Activated CD8-positive, alpha-beta memory T cell treated with anti-CD3 and anti-CD28 coated beads, Interleukin-2, amount 50 U/mL, for 4 hours (primary cell): ENCODE data around the gene TXNDC17.

Experiments used
- DNase-seq: peaks from one replicate; pipeline ENCODE4 v3.0.0-alpha.2; 2020

The TXNDC17 gene

GRCh38 chr17:6666077-6666521, 25.2 kb downstream of the TXNDC17 start:
- peak; percentile 40 for DNase-seq

- DNase-seq, result no peak
These were observed 25.7 kb downstream of the TXNDC17 start for GRCh38 chr17:6666557-6666956.

- DNase-seq, result no peak
These were observed 26.7 kb downstream of the TXNDC17 start for GRCh38 chr17:6667516-6667915.

DNA sequence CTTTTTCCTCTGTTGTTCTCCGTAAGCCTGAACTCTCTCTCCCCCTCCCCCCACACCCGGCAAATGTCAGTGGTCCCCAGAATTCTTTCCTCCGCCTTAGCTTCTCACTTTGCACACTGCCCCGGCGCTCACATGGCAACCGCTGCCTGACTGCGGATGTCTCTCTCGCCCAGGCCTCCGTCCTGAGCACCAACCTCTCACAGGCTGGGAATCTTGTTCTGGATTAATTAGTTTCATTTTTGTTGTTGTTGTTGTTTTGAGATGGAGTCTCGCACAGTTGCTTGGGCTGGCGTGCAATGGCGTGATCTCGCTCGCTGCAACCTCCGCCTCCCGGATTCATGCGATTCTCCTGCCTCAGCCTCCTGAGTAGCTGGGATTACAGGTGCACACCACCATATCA, 27.4 kb downstream of the TXNDC17 start:
- no peak for DNase-seq

DNA sequence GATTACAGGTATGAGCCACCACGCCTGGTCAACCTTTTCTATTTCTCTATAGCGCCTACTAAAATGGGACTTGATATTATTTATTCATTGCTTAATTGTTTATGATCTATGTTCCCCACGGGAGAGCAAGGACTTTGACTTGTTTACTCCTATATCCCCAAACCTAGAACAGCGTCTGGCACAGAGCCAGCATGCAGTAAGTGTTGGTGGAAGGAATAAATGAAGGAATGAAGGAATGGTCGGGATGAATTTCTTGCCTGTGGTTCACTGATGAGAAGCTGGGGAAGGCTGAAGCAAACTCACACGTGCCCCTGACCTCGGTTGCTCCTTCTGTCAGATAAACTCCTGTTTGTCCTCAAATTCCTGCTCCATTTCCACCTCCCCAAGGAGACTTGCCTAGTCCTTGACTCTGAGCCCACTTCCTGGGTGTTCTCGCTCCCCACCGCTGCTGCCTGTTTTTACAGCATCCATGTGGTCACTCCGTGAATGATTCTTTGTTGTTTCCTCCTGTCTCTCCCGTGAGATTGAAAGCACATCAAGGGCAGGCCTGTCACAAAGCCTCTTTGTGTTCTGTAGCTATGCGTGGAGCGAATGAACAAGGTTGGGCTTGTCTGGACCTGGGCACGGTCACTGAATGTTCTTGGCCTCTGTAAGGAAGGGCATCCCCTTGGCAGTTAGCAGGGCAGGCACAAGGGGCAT, 28.0 kb downstream of the TXNDC17 start:
- DNase-seq, result no peak

DNA sequence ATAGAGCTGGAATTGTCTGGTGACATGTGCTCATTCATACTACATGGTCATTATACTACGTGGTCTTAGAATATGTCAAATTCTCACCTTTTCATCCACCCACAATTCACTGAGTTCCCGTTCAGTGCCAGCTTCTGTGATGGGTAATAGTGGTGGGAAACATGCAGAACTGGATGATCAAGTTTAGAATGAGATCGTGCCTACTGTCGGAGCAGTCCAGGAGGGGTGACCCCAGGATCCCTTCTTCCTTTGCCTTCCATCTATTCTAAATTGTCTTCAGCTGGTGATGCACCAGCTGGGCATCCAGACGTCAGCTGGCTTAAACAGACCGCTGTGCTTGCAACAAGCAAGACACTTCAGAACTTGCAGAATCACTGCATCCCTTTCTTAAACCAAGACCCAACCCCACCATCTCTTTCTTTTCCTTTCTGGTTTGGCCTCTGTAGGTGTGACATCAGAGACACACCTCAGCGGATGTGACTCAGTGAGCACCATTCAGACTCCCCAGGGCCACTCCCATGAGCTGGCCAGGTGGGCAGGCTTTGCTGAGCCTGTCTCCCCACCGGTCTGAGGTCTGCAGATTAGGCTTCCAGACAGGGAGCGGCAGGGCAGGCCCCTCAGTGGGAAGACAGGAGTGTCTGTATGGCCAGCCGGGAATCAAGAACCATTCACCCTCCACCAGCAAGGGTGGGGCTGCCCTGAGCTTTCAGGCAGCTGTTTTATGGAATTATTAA, 28.8 kb downstream of the TXNDC17 start:
- DNase-seq, result no peak

- DNase-seq, result no peak
These were observed 29.7 kb downstream of the TXNDC17 start for GRCh38 chr17:6670571-6670970.

GRCh38 chr17:6670999-6671398, 30.1 kb downstream of the TXNDC17 start:
- DNase-seq, result no peak

DNA sequence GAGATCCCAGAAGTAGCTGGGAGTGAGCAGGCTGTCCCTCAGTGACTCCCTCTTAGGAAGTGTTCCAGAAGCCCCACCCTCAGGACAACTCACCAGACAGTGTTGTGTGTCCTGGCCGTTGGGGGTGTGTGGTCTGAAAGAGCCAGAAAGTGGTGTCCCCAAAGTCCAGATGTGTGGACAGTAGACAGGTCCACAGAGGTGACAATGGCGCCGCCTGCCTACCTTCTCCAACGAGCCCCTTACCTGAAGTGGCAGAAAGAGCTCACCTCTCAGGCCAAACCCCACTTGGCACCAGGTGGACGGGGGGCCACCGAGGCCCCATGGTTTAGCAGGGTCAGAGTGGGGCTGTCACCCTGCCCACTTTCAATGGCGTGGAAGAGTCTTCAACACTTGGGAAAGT, 30.6 kb downstream of the TXNDC17 start:
- no peak for DNase-seq

GRCh38 chr17:6674586-6674985, 33.7 kb downstream of the TXNDC17 start:
- no peak for DNase-seq

- no peak for DNase-seq
These were observed 34.5 kb downstream of the TXNDC17 start for GRCh38 chr17:6675201-6675825.

GRCh38 chr17:6676802-6677157, 35.9 kb downstream of the TXNDC17 start:
- no peak for DNase-seq

- DNase-seq, result no peak
These were observed 36.4 kb downstream of the TXNDC17 start for GRCh38 chr17:6677158-6677831.

DNA sequence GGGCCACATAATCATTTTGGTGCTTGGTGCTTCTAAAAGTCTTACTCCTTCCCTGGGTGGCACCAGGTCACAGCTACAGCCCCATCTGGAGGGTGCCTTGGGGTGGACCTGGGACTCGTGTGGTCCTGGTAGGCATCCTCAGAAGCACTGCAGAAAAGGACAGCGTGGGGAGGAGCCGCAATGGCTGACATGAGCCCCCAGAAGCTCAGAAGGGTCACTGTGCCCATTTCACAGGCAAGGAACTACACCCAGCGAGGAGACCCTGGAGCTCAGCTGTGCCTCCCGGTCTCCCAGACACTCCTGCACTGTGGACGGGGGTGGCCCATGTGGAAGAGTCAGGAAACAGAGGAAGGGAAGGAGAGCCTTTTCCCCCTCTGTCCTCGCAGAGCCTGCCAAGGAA, 37.1 kb downstream of the TXNDC17 start:
- no peak for DNase-seq

- no peak for DNase-seq
These were observed 38.4 kb downstream of the TXNDC17 start for GRCh38 chr17:6679241-6679640.

- no peak for DNase-seq
These were observed 40.3 kb downstream of the TXNDC17 start for GRCh38 chr17:6681176-6681575.

- DNase-seq, result no peak
These were observed 40.8 kb downstream of the TXNDC17 start for GRCh38 chr17:6681671-6682070.

GRCh38 chr17:6682339-6682738, 41.5 kb downstream of the TXNDC17 start:
- DNase-seq, result no peak

- DNase-seq, result no peak
These were observed 42.3 kb downstream of the TXNDC17 start for GRCh38 chr17:6683081-6683684.

GRCh38 chr17:6683730-6684459, 43.0 kb downstream of the TXNDC17 start:
- no peak for DNase-seq

DNA sequence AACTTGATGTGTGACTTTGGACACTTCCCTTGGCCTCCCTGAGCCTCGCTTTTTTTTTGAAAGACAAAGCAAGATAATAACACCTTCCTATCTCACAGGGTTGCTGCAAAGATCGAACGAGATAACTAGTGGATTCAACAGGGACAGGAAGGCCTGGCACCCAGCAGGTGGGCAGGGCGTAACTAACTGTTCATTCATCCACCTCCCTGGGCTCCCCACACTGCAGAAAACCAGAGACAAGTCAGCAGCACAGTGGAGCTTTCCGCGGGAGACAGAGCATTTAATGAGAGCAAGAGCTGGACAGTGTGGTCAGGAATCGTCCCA, 43.6 kb downstream of the TXNDC17 start:
- no peak for DNase-seq
